H9 (cell line): ENCODE measurements around the gene L3MBTL4. TPM values are rescaled to one million over a fixed set of nuclear protein-coding genes. Genes with fewer than 3 reads are reported as not detected.

Experiments
- DNase-seq: peaks from one replicate; pipeline ENCODE4 v3.0.0-alpha.2; 2017
- H2AFZ ChIP-seq: one replicate; pipeline ENCODE4 v1.6.1; 2013; ENCODE audit warnings: mild to moderate bottlenecking, low read length, control low read depth, moderate library complexity
- H2AK5ac ChIP-seq: 2 replicates; pipeline ENCODE4 v1.6.1; 2013; ENCODE audit warnings: low read length, control low read depth, mixed read lengths; ENCODE audit not compliant: insufficient read length
- H2BK120ac ChIP-seq: one replicate; pipeline ENCODE4 v1.6.1; 2013; ENCODE audit warnings: low read depth, mild to moderate bottlenecking, low read length, control low read depth, inconsistent platforms; ENCODE audit not compliant: poor library complexity, severe bottlenecking
- H2BK12ac ChIP-seq: 2 replicates; pipeline ENCODE4 v1.6.1; 2013; ENCODE audit warnings: low read length, control low read depth, mixed read lengths, low read depth; ENCODE audit not compliant: insufficient read length
- H2BK15ac ChIP-seq: 2 replicates; pipeline ENCODE4 v1.6.1; 2013; ENCODE audit warnings: low read depth, low read length, control low read depth
- H2BK20ac ChIP-seq: one replicate; pipeline ENCODE4 v1.6.1; 2013; ENCODE audit warnings: low read depth, mild to moderate bottlenecking, low read length, control low read depth, inconsistent platforms; ENCODE audit not compliant: poor library complexity, severe bottlenecking
- H2BK5ac ChIP-seq: 2 replicates; pipeline ENCODE4 v1.6.1; 2013; ENCODE audit warnings: low read length, control low read depth, mixed read lengths; ENCODE audit not compliant: insufficient read length
- H3K14ac ChIP-seq: 2 replicates; pipeline ENCODE4 v1.6.1; 2013; ENCODE audit warnings: low read length, control low read depth; ENCODE audit not compliant: insufficient read depth
- H3K18ac ChIP-seq: 2 replicates; pipeline ENCODE4 v1.6.1; 2013; ENCODE audit warnings: low read depth, mild to moderate bottlenecking, mixed read lengths, low read length, control low read depth; ENCODE audit not compliant: insufficient read length
- H3K23ac ChIP-seq: 2 replicates; pipeline ENCODE4 v1.6.1; 2013; ENCODE audit warnings: low read length, control low read depth, mixed read lengths, low read depth; ENCODE audit not compliant: insufficient read length
- H3K23me2 ChIP-seq: 2 replicates; pipeline ENCODE4 v1.6.1; 2013; ENCODE audit warnings: low read depth, mild to moderate bottlenecking, mixed read lengths, low read length, control low read depth; ENCODE audit not compliant: insufficient read length, poor library complexity, severe bottlenecking
- H3K27ac ChIP-seq: 2 replicates; pipeline ENCODE4 v1.5.1; 2013; ENCODE audit warnings: low read length, control low read depth, mixed read lengths, low read depth; ENCODE audit not compliant: insufficient read length
- H3K27me3 ChIP-seq: 2 replicates; pipeline ENCODE4 v1.6.1; 2013; ENCODE audit warnings: low read length, control low read depth, inconsistent platforms; ENCODE audit not compliant: insufficient read depth
- H3K4ac ChIP-seq: 2 replicates; pipeline ENCODE4 v1.6.1; 2013; ENCODE audit warnings: low read depth, mild to moderate bottlenecking, control low read depth, inconsistent platforms, low read length, moderate library complexity
- H3K4me1 ChIP-seq: 2 replicates; pipeline ENCODE4 v1.6.1; 2013; ENCODE audit warnings: low read length, control low read depth, inconsistent platforms; ENCODE audit not compliant: insufficient read depth
- H3K4me2 ChIP-seq: 2 replicates; pipeline ENCODE4 v1.6.1; 2013; ENCODE audit warnings: low read length, control low read depth, mixed read lengths; ENCODE audit not compliant: insufficient read length, insufficient read depth
- H3K56ac ChIP-seq: 2 replicates; pipeline ENCODE4 v1.6.1; 2013; ENCODE audit warnings: low read depth, mild to moderate bottlenecking, mixed read lengths, low read length, control low read depth; ENCODE audit not compliant: insufficient read length
- H3K79me1 ChIP-seq: 2 replicates; pipeline ENCODE4 v1.6.1; 2013; ENCODE audit warnings: low read depth, mild to moderate bottlenecking, moderate library complexity, low read length, control low read depth, inconsistent platforms; ENCODE audit not compliant: insufficient read depth, poor library complexity, severe bottlenecking
- H3K79me2 ChIP-seq: 2 replicates; pipeline ENCODE4 v1.6.1; 2013; ENCODE audit warnings: low read length, control low read depth, inconsistent platforms; ENCODE audit not compliant: insufficient read depth
- H3K9ac ChIP-seq: 2 replicates; pipeline ENCODE4 v1.6.1; 2013; ENCODE audit warnings: low read length, control low read depth, mixed read lengths; ENCODE audit not compliant: insufficient read length; ENCODE audit errors: extremely low read depth
- H3K9me3 ChIP-seq: one replicate; pipeline ENCODE4 v1.6.1; 2013; ENCODE audit warnings: low read depth, low read length, inconsistent platforms; ENCODE audit not compliant: control insufficient read depth
- H3T11ph ChIP-seq: one replicate; pipeline ENCODE4 v1.6.1; 2013; ENCODE audit warnings: mild to moderate bottlenecking, low read length, control low read depth, inconsistent platforms
- H4K20me1 ChIP-seq: one replicate; pipeline ENCODE4 v1.6.1; 2013; ENCODE audit not compliant: control insufficient read depth, insufficient read length, insufficient read depth
- H4K5ac ChIP-seq: 2 replicates; pipeline ENCODE4 v1.6.1; 2013; ENCODE audit warnings: low read depth, mild to moderate bottlenecking, mixed read lengths, low read length, control low read depth; ENCODE audit not compliant: insufficient read length
- H4K8ac ChIP-seq: replicated peaks from 2 replicates; pipeline ENCODE4 v1.6.1; 2013; ENCODE audit warnings: low read length, control low read depth, mixed read lengths, low read depth; ENCODE audit not compliant: insufficient read length
- H4K91ac ChIP-seq: 2 replicates; pipeline ENCODE4 v1.6.1; 2013; ENCODE audit warnings: low read depth, mild to moderate bottlenecking, moderate library complexity, mixed read lengths, low read length, control low read depth; ENCODE audit not compliant: insufficient read length
- H3K27ac Mint-ChIP-seq, 3 experiments: 2 replicates in 2 of 3; 3 replicates in 1 of 3; pipeline ENCODE4 v1.8.0; 2020 to 2021; ENCODE audit warnings: mixed read lengths in 3 of 3, mild to moderate bottlenecking in 1 of 3, moderate library complexity in 1 of 3
- H3K27me3 Mint-ChIP-seq: 2 replicates; pipeline ENCODE4 v1.8.0; 2021; ENCODE audit warnings: low read depth, mild to moderate bottlenecking, moderate library complexity, mixed read lengths
- H3K36me3 Mint-ChIP-seq, 3 experiments: 2 replicates in 2 of 3; 3 replicates in 1 of 3; pipeline ENCODE4 v1.8.0; 2020 to 2021; ENCODE audit warnings: low read depth in 3 of 3, mixed read lengths in 3 of 3; ENCODE audit not compliant: insufficient read depth in 1 of 3
- H3K4me1 Mint-ChIP-seq, 2 experiments: 2 replicates each; pipeline ENCODE4 v1.8.0; 2020; ENCODE audit warnings: mixed read lengths in 2 of 2
- H3K4me3 Mint-ChIP-seq, 2 experiments: 2 replicates in 1 of 2; 3 replicates in 1 of 2; pipeline ENCODE4 v1.8.0; 2020 to 2021; ENCODE audit warnings: mild to moderate bottlenecking in 2 of 2, mixed read lengths in 2 of 2, moderate library complexity in 1 of 2
- H3K9me3 Mint-ChIP-seq, 2 experiments: 2 replicates in 1 of 2; 3 replicates in 1 of 2; pipeline ENCODE4 v1.8.0; 2020; ENCODE audit warnings: mild to moderate bottlenecking in 2 of 2, mixed read lengths in 2 of 2, moderate library complexity in 1 of 2
- CTCF ChIP-seq: fragments of 200-600 bp; sonication (generic); conservative IDR thresholded peaks from 3 replicates; pipeline ENCODE4 v1.8.0; 2021; ENCODE audit warnings: antibody characterized with exemption, mild to moderate bottlenecking
- WGBS: extraction: QIAGEN DNeasy Blood & Tissue Kit; methylation state at CpG from one replicate; pipeline ENCODE4 v1.1.7; 2013; ENCODE audit warnings: missing lambda C conversion rate, low lambda C conversion rate, mixed read lengths; ENCODE audit not compliant: insufficient read length; ENCODE audit errors: extremely low coverage; 5-methylcytosine and 5-hydroxymethylcytosine counted together
- total RNA-seq: library from RNA; stranded (reverse); gene quantifications from 2 replicates; pipeline ENCODE4 v1.2.1, GENCODE V29; 2021

L3MBTL4 gene
- total RNA-seq, 1 experiment from 2014 or later: 1.9 TPM

DNA sequence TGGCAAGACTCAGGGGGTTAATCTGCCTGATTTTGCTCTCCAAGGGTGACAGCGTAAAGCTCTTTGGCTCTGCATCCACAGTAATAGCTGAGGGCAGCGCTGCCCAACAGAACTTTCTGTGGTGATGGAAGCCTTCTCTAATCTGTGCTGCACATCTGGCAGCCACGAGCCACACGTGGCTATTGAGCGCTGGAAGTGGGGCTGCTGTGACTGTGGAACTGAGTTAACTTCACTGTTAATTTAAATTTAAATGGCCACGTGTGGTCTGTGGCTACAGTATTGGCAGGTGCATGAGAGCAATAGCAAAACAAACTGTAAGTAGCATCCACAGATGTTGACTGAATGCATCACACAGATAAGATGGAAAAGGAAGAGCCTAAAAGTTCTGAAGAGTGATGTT is 472.1 kb downstream of the L3MBTL4 start:
- H3K27ac ChIP-seq: no peak overlapping the region
- no peaks in the 10 kb centered on the region for H4K20me1 ChIP-seq
- H3K14ac ChIP-seq: no peak overlapping the region
- H3K27ac Mint-ChIP-seq: no peak overlapping the region; a peak in 1 of 7 replicates
- H2BK15ac ChIP-seq: no peak overlapping the region
- H3K9me3 ChIP-seq: no peaks in the 10 kb centered on the region
- no CpG with 5 or more reads among the region's 6 CpGs for WGBS
- H2AFZ ChIP-seq: no peak overlapping the region
- no peak overlapping the region for H2BK120ac ChIP-seq
- no peaks in the 10 kb centered on the region for H3K9me3 Mint-ChIP-seq
- no peaks in the 10 kb centered on the region; the same call in none of the 2 replicates for H3K27me3 Mint-ChIP-seq
- no peaks in the 10 kb centered on the region for H3K27me3 ChIP-seq
- no peak overlapping the region for H2BK20ac ChIP-seq
- no peak overlapping the region for H3K4ac ChIP-seq
- no peak overlapping the region for H3T11ph ChIP-seq
- H4K91ac ChIP-seq: no peak overlapping the region
- H3K79me2 ChIP-seq: no peaks in the 10 kb centered on the region
- H2AK5ac ChIP-seq: no peak overlapping the region
- no peak overlapping the region for H3K18ac ChIP-seq
- no peaks in the 10 kb centered on the region for H3K79me1 ChIP-seq
- H4K8ac ChIP-seq: no peak overlapping the region
- H2BK5ac ChIP-seq: no peak overlapping the region
- peaks cover 19 to 22% of the 10 kb centered on the region in 2 experiments for H3K4me1 Mint-ChIP-seq
- H3K36me3 Mint-ChIP-seq: no peaks in the 10 kb centered on the region; a peak in 1 of 7 replicates
- no peak overlapping the region for H3K4me3 Mint-ChIP-seq
- no peak overlapping the region for H4K5ac ChIP-seq
- H3K56ac ChIP-seq: no peak overlapping the region
- DNase-seq: no peak
- no peak overlapping the region for H3K23ac ChIP-seq
- H3K4me1 ChIP-seq: peaks cover 9% of the 10 kb centered on the region
- H3K4me2 ChIP-seq: no peak overlapping the region
- no peak overlapping the region for H2BK12ac ChIP-seq
- no peaks in the 10 kb centered on the region for H3K23me2 ChIP-seq
- H3K9ac ChIP-seq: no peak overlapping the region
- TF ChIP-seq CTCF: no peak
